Panc1 (cell line): ENCODE results near the gene CNIH1. TPM values are rescaled to one million over a fixed set of nuclear protein-coding genes. Genes with fewer than 3 reads are reported as not detected.
"Not testable (repeated sequence)": the region's sequence is repeated elsewhere in the genome, so short reads cannot be mapped to it uniquely, and the experiment has no call there.

Experiments
- ATAC-seq: fragments of 200-7000 bp; cut with Tn5 transposase; 2 replicates; pipeline ENCODE4 v1.9.1; 2020; ENCODE audit warnings: mild to moderate bottlenecking, moderate library complexity
- BruUV-seq: library from RNA; stranded (reverse); fragments of 400-500 nt; replicated peaks from 2 replicates; lab custom pipeline; 2021; lab: Mats Ljungman, UMichigan
- CTCF ChIA-PET: fragments of 300-600 bp; sonication (Branson Sonifier 250); formaldehyde crosslinking; loops from one replicate; lab custom pipeline; 2022; ENCODE audit warnings: antibody characterized with exemption; lab: Charles Lee
- POLR2A ChIA-PET: fragments of 300-600 bp; sonication (Branson Sonifier 250); formaldehyde crosslinking; loops from one replicate; lab custom pipeline; 2022; ENCODE audit warnings: antibody characterized with exemption; lab: Charles Lee
- DNase-seq: peaks from one replicate; pipeline ENCODE4 v3.0.0-alpha.2; 2010; ENCODE audit warnings: low read depth, low spot score
- H3K27ac ChIP-seq: 2 replicates; pipeline ENCODE4 v1.5.1; 2011; ENCODE audit warnings: mild to moderate bottlenecking, low read length, inconsistent platforms
- H3K27me3 ChIP-seq: fragments of 200-500 bp; sonication (Bioruptor generic); 2 replicates; pipeline ENCODE4 v1.6.0; 2014; ENCODE audit warnings: low read length, inconsistent platforms; ENCODE audit not compliant: control insufficient read depth, insufficient read depth
- H3K36me3 ChIP-seq: fragments of 200-500 bp; sonication (Bioruptor generic); 2 replicates; pipeline ENCODE4 v1.5.1; 2014; ENCODE audit warnings: inconsistent platforms, mild to moderate bottlenecking, low read length, moderate library complexity; ENCODE audit not compliant: control insufficient read depth, insufficient read depth
- H3K4me1 ChIP-seq: 2 replicates; pipeline ENCODE4 v1.5.1; 2011; ENCODE audit warnings: inconsistent platforms, mild to moderate bottlenecking, low read length, moderate library complexity; ENCODE audit not compliant: control insufficient read depth, insufficient read depth
- H3K4me3 ChIP-seq, 2 experiments: 2 replicates each; pipeline ENCODE4 v1.5.1; 2011 to 2012; ENCODE audit warnings: low read depth in 2 of 2, low read length in 2 of 2, mild to moderate bottlenecking in 2 of 2, inconsistent platforms in 1 of 2, moderate library complexity in 1 of 2
- H3K9me3 ChIP-seq: fragments of 200-500 bp; sonication (Bioruptor generic); 2 replicates; pipeline ENCODE4 v1.5.1; 2014; ENCODE audit warnings: low read depth, mild to moderate bottlenecking, inconsistent platforms, low read length, moderate library complexity; ENCODE audit not compliant: control insufficient read depth, insufficient read depth
- POLR2AphosphoS5 ChIP-seq: IDR thresholded peaks from 2 replicates; pipeline ENCODE4 v1.6.1; 2012; ENCODE audit warnings: mild to moderate bottlenecking, low read depth, low read length, moderate library complexity
- SIN3A ChIP-seq: IDR thresholded peaks from 2 replicates; pipeline ENCODE4 v1.6.1; 2012; ENCODE audit warnings: low read depth, mild to moderate bottlenecking, low read length, moderate library complexity, borderline replicate concordance; ENCODE audit not compliant: insufficient read depth
- TCF7L2 ChIP-seq: IDR thresholded peaks from 2 replicates; pipeline ENCODE4 v1.6.1; 2011; ENCODE audit warnings: mild to moderate bottlenecking, low read depth, low read length, inconsistent platforms
- in situ Hi-C: cut with HindIII; loops from 2 replicates; pipeline ENCODE4 v1.10.0; 2016; ENCODE audit warnings: low sequenced_read_pairs, low pct_unique_long_range_greater_than_20kb
- intact Hi-C: fragments of 100-400 bp; cut with micrococcal nuclease; formaldehyde crosslinking; loops from one replicate; pipeline ENCODE4 v1.10.0; 2022; ENCODE audit not compliant: unreplicated experiment
- total RNA-seq: library from RNA; stranded (reverse); gene quantifications from one replicate; pipeline ENCODE4 v1.2.1, GENCODE V29; 2021; ENCODE audit not compliant: unreplicated experiment
- TF ChIP-seq, protein P1 (sequence below): fragments of 450-650 bp; IDR thresholded peaks from 2 replicates; pipeline ENCODE4 v1.5.1; 2017; ENCODE audit warnings: mild to moderate bottlenecking
- TF ChIP-seq, protein P2 (sequence below), 2 experiments: IDR thresholded peaks; 2 replicates each; pipeline ENCODE4 v1.6.1; 2011 to 2012; ENCODE audit warnings: low read depth in 2 of 2, control low read depth in 1 of 2, low read length in 1 of 2, mild to moderate bottlenecking in 1 of 2, moderate library complexity in 1 of 2; ENCODE audit not compliant: insufficient read depth in 1 of 2

The CNIH1 gene
- total RNA-seq, 1 experiment from 2014 or later, result 83.7 TPM

DNA sequence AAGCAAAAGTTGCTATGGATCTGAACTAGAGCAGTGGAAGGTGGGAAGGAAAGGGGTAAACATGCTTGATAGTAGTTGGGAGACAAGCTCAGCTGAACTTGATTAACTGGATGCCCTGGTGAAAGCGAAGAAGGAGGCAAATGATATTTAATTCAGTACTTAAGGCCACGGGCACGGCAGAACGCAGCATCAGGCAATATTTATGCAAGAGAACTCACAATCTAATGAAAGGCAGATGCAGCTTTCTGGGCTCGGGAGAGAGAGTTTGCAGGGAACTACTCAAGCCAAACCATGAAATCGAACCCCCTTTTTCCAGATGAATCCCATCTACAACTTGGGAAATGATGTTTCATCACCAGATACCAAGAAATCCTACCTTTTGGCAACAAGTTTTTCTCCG, 3.5 kb upstream of the CNIH1 start:
- no peak for TF ChIP-seq SIN3A
- TF ChIP-seq, protein P1, sequence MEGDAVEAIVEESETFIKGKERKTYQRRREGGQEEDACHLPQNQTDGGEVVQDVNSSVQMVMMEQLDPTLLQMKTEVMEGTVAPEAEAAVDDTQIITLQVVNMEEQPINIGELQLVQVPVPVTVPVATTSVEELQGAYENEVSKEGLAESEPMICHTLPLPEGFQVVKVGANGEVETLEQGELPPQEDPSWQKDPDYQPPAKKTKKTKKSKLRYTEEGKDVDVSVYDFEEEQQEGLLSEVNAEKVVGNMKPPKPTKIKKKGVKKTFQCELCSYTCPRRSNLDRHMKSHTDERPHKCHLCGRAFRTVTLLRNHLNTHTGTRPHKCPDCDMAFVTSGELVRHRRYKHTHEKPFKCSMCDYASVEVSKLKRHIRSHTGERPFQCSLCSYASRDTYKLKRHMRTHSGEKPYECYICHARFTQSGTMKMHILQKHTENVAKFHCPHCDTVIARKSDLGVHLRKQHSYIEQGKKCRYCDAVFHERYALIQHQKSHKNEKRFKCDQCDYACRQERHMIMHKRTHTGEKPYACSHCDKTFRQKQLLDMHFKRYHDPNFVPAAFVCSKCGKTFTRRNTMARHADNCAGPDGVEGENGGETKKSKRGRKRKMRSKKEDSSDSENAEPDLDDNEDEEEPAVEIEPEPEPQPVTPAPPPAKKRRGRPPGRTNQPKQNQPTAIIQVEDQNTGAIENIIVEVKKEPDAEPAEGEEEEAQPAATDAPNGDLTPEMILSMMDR, result no peak
- no peak for TF ChIP-seq TCF7L2
- TF ChIP-seq POLR2AphosphoS5, result no peak
- TF ChIP-seq, protein P2, sequence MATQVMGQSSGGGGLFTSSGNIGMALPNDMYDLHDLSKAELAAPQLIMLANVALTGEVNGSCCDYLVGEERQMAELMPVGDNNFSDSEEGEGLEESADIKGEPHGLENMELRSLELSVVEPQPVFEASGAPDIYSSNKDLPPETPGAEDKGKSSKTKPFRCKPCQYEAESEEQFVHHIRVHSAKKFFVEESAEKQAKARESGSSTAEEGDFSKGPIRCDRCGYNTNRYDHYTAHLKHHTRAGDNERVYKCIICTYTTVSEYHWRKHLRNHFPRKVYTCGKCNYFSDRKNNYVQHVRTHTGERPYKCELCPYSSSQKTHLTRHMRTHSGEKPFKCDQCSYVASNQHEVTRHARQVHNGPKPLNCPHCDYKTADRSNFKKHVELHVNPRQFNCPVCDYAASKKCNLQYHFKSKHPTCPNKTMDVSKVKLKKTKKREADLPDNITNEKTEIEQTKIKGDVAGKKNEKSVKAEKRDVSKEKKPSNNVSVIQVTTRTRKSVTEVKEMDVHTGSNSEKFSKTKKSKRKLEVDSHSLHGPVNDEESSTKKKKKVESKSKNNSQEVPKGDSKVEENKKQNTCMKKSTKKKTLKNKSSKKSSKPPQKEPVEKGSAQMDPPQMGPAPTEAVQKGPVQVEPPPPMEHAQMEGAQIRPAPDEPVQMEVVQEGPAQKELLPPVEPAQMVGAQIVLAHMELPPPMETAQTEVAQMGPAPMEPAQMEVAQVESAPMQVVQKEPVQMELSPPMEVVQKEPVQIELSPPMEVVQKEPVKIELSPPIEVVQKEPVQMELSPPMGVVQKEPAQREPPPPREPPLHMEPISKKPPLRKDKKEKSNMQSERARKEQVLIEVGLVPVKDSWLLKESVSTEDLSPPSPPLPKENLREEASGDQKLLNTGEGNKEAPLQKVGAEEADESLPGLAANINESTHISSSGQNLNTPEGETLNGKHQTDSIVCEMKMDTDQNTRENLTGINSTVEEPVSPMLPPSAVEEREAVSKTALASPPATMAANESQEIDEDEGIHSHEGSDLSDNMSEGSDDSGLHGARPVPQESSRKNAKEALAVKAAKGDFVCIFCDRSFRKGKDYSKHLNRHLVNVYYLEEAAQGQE (IDR thresholded peaks at IDR 0.05; ENCODE audit: insufficient read depth in 1 of 2, low read depth in 2 of 2, low read length in 1 of 2), result no peak
- ATAC-seq, result no peak
- DNase-seq, result no peak
- Histone ChIP-seq H3K27ac (no peak overlapping the region), H3K27me3 (no peaks in the 10 kb centered on the region), H3K9me3 (no peaks in the 10 kb centered on the region), H3K36me3 (peaks cover 5% of the 10 kb centered on the region; the same call in 1 of the 2 replicates), H3K4me3 (no peak overlapping the region), H3K4me1 (0 out of 2 replicates have a peak, but pooled peaks cover 4% of the 10 kb centered on the region)
- ChIA-PET POLR2A (no interaction called here), CTCF (no interaction called here)
- intact Hi-C loops (no loop called here), in situ Hi-C loops (no loop called here)
- no TSS peak for BruUV-seq

DNA sequence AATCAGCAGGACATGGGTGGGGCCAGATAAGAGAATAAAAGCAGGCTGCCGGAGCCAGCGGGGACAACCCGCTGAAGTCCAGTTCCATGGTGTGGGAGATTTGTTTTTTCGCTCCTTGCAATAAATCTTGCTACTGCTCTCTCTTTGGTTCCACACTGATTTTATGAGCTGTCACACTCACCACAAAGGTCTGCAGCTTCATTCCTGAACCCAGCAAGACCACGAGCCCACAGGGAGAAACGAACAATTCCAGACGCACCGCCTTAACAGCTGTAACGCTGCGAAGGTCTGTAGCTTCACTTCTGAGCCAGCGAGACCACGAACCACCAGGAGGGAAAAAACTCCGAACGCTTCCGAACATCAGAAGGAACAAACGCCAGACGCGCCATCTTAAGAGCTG, 2.8 kb upstream of the CNIH1 start:
- CTCF ChIA-PET, result interaction anchor here (0.6 kb wide), 2 partner anchors 121 to 1682 kb away, joined by 3 to 5 read pairs; no protein-coding TSS in a partner anchor
- in situ Hi-C loops (no loop called here), intact Hi-C loops (no loop called here)
- ATAC-seq (no peak), DNase-seq (no peak)
- Histone ChIP-seq H3K9me3 (no peaks in the 10 kb centered on the region), H3K36me3 (peaks cover 5% of the 10 kb centered on the region; the same call in 1 of the 2 replicates), H3K4me1 (peaks cover 8% of the 10 kb centered on the region; the same call in 1 of the 2 replicates), H3K27me3 (no peaks in the 10 kb centered on the region), H3K27ac (no peak overlapping the region), H3K4me3 (no peak overlapping the region)
- POLR2A ChIA-PET, result no interaction called here
- no peak for TF ChIP-seq TCF7L2
- TF ChIP-seq, protein P1, result no peak
- TF ChIP-seq, protein P2 (IDR thresholded peaks at IDR 0.05; ENCODE audit: insufficient read depth in 1 of 2, low read depth in 2 of 2, low read length in 1 of 2), result no peak
- no TSS peak for BruUV-seq

DNA sequence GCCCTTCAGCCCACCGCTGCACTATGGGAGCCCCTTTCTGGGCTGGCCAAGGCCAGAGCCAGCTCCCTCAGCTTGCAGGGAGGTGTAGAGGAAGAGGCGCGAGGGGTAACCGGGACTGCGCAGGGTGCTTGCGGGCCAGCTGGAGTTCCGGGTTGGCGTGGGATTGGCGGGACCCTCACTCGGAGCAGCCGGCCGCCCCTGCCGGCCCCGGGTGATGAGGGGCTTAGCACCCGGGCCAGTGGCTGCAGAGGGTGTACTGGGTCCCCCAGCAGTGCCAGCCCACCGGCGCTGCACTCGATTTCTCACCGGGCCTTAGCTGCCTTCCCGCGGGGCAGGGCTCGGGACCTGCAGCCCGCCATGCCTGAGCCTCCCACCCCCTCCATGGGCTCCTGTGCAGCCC, 1.8 kb upstream of the CNIH1 start:
- BruUV-seq, DNase-seq, CTCF ChIA-PET, in situ Hi-C loops, H3K36me3 ChIP-seq, intact Hi-C loops, ATAC-seq, H3K27ac ChIP-seq, H3K27me3 ChIP-seq, H3K4me3 ChIP-seq, POLR2A ChIA-PET, H3K9me3 ChIP-seq: not testable (repeated sequence)
- peaks cover 12% of the 10 kb centered on the region for H3K4me1 ChIP-seq
